Tibial nerve (tissue), 4 donors: Measurements from ENCODE around the gene WDR37.

ENCODE experiments used
- EP300 ChIP-seq, 2 donors: sonication (generic); formaldehyde crosslinking; IDR thresholded peaks; one replicate each; pipeline ENCODE4 v1.6.1; 2017; ENCODE audit warnings: antibody characterized with exemption in 2 of 2, mild to moderate bottlenecking in 1 of 2
- POLR2A ChIP-seq, 2 donors: fragments of 450-650 bp; IDR thresholded peaks; one replicate each; pipeline ENCODE4 v1.6.1; 2017; ENCODE audit warnings: antibody characterized with exemption in 2 of 2, mild to moderate bottlenecking in 2 of 2, moderate library complexity in 2 of 2
- TF ChIP-seq, protein P1 (sequence below), 5 experiments: fragments of 200-600 bp in 3 of 5; fragments of 450-650 bp in 2 of 5; sonication (generic) in 3 of 5; IDR thresholded peaks; one replicate each; pipeline ENCODE4 v1.5.1; 2016 to 2019; ENCODE audit warnings: antibody characterized with exemption in 5 of 5, mild to moderate bottlenecking in 3 of 5, moderate library complexity in 2 of 5

DNA sequence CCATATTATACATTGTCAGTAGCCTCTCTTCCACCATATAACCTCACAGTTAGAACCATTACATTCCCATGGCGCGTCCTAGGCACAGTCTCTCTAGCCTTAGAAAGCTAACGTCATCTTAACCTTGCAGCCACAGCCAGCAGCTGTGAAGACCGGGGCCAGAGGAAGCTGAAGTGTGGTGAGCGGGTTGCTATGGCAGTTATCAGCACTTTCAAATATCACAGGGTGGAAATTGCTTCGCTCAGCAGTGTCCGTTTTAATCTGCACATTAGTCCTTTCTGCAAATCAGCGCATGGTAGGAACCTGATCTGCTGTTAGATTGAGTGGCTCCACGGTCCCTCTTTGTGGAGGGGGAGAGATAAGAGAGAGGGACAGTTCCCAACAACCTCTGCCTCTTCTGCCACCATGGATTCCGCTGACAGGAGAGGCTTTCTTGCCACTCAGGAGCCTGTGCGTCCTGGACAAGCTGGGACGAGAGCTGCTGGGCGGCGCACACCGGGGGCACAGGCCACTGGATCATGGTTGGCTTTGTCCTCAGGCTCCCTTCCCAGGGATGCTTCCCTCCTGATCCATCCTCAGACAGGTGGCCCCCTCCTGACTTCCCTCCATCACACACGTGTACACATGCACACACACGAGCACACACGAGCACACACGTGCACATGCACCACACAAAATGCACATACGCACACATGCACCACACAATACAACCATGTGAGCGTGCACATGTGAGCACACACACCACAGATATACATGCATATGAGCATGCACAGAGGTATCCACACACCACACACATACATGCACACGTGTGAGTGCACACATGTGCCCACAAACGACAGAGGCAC, 93.8 kb downstream of the WDR37 start:
- TF ChIP-seq, protein P1, sequence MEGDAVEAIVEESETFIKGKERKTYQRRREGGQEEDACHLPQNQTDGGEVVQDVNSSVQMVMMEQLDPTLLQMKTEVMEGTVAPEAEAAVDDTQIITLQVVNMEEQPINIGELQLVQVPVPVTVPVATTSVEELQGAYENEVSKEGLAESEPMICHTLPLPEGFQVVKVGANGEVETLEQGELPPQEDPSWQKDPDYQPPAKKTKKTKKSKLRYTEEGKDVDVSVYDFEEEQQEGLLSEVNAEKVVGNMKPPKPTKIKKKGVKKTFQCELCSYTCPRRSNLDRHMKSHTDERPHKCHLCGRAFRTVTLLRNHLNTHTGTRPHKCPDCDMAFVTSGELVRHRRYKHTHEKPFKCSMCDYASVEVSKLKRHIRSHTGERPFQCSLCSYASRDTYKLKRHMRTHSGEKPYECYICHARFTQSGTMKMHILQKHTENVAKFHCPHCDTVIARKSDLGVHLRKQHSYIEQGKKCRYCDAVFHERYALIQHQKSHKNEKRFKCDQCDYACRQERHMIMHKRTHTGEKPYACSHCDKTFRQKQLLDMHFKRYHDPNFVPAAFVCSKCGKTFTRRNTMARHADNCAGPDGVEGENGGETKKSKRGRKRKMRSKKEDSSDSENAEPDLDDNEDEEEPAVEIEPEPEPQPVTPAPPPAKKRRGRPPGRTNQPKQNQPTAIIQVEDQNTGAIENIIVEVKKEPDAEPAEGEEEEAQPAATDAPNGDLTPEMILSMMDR (IDR thresholded peaks at IDR 0.05) = no peak
- no peak for TF ChIP-seq POLR2A (IDR thresholded peaks at IDR 0.05)
- no peak for TF ChIP-seq EP300 (IDR thresholded peaks at IDR 0.05)
